Urothelium cell line (cell line): ENCODE data around the gene ARSG.
"Not testable (repeated sequence)": the region's sequence is repeated elsewhere in the genome, so short reads cannot be mapped to it uniquely, and the experiment has no call there.

Experiments
- DNase-seq: peaks from one replicate; pipeline ENCODE4 v3.0.0; 2011; ENCODE audit warnings: low spot score, mixed read lengths
- FAIRE-seq: peaks from 2 replicates; lab custom pipeline; 2011; peaks lifted over from hg19 to GRCh38; lab: Jason Lieb, UNC

ARSG gene

GRCh38 chr17:68390888-68391545 is 99.7 kb downstream of the ARSG start:
- FAIRE-seq = no peak

DNA sequence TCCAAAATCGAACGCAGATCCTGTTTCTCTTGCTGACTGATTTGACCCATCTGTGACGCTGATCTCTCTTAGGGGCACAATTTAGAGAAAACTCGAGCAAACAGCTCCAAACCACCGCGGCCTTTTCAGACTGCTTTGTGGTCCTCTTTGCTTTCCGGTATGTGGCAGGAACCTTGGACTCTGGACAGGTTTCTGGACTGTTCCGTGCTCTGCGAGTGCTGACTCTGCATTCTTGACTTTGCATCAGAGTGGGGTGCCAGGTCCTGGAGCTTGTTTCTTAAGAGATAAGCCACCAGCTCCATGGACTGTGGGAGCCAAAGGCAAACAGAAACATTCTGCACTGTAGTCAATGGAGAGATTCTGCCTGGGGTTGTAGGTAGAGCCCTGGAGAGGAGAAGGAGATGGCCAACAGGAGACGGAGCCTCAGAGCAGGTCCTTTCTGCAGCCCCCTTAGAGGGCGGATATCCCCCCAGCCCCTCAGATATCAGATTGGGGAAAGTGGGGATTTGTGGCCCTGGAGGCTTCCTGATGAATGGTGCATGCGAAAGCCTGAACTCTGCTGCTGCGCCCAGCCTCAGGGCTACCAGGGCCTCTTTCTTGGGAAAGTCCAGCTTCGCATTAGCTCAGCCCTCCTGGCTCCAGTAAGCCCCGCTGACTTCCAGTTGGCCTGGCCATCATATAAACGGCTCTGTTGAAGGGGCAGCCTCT is 100.4 kb downstream of the ARSG start:
- FAIRE-seq (no peak), DNase-seq (no peak)

More at GRCh38 chr17:68390888-68391545, 99.7 kb downstream of the ARSG start:
- DNase-seq = no peak

GRCh38 chr17:68394608-68395331 is 103.5 kb downstream of the ARSG start:
- no peak for DNase-seq
- no peak for FAIRE-seq

GRCh38 chr17:68396226-68397107 is 105.2 kb downstream of the ARSG start:
- FAIRE-seq (no peak), DNase-seq (no peak)

DNA sequence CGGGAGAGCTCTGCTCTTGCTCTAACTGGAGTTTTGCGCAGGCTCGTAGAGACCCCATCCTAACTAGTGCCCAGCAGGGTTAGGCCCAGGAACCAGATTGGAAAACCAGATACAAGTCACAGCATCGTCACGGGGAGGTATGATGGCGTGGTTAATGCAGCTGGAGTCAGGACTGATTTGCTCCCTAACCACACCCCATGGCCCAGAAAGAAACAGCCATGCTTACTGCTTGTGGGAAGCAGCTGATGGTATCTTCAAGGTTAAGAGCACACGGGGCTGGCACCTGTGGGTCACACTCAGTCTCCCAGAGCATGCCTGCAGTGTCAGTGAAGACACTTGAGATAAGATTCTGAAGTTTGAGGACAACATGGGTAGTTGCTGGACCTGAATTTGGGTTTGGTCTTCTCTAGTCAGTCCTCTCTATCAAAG is 105.8 kb downstream of the ARSG start:
- FAIRE-seq = peak; percentile 23

DNA sequence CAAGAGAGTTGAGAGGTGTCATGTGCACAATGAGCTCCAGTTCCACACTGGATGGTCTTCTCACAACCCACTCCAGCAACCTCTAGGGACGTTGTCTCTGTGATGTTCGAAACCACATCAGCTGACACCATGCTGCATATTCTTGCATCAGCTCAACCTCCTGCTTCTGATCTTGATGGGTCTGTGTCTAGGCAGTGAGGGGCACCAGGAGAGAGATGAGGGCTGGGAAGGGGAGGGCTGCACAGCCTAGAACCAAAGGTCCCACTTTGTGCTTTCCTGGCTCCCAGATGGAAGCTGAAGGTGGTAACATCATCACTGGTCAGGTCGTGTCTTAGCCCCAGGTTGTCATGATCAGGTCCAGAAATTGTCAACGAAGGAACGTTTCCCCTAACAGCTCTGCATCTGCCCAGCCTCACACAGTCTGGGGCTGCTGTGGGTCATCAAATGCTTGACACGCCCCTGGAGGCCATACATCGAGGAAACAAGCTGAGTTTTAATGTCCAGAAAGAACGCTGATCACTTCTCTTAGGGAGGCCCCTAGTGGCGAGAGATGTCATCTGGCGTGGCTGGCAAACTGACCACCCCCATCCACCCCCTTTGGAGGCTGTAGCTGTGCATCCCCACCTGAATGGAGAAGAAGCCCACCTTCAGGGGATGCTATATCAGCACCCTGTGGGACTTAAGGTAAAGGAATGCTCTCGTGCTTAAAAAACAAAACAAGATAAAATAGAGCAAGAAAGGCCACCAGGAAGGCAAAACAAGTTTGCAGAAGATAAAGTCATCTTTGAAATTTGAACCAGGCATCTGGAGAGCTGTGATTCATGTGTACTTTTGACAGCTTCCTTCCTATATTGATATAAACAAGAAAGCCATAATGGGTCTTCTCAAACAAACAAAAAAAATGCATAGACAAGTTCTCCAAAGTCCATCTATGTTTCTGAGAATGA is 107.7 kb downstream of the ARSG start:
- DNase-seq (peak; percentile 81), FAIRE-seq (peak; percentile 69)

More for the DNA sequence above, 105.8 kb downstream of the ARSG start:
- no peak for DNase-seq

DNA sequence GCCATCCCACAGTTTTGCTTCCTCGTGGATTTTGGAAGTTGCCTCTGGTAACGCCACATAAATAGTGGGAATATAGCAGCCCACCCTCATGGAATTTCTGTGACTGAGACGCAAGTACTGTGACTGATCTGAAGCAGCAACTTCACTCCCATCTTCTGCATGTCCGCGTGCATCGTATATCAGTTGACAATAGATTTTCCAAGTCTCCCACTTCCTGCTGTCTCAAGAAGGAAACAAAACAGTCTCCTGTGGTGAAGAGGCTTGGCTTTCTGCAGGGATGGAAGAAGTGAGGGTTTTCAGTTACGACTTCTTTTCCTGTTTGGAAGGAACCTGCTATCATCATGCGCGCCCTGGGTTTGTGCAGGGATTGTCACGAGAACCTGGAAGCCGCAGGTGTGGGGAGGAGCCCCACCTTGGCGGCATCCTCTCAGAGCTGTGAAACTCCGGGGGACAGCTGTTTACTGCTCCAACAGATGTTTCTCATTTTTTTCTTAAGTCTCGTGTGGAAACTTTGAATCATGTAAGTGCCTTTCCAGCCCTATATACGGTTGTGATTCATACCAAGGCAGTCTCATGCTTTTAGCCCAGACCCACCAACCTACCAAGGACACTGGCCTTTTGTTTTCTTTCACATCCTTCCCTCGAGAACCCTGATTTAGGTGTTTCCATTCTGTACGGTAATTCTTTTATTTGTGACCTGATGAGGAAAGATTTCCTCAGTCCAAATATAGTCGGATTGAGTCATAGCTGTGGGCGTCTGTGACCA is 108.5 kb downstream of the ARSG start:
- DNase-seq = peak; percentile 71

GRCh38 chr17:68400404-68400735 is 109.1 kb downstream of the ARSG start:
- DNase-seq (no peak), FAIRE-seq (no peak)

More for the DNA sequence above, 108.5 kb downstream of the ARSG start:
- no peak for FAIRE-seq

DNA sequence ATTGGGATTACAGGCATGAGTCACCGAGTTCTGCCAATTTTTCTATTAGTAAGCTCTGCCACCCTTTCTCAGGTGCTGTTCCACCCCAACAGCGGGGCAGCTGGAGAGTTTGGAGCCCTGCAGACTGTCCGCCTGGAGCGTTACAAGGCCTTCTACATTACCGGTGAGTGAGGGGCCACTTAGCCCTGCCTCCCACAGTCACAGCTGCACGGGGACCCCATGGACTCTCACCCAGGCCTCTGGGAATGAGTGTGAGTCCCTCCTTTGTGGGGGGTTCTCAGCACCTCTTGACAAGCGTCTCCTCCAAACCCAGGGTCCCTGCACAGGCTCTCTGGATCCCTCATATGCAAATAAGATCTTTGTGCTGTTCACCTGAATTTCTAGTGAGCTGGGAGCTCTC is 110.0 kb downstream of the ARSG start:
- no peak for FAIRE-seq
- no peak for DNase-seq

GRCh38 chr17:68403122-68403521 is 111.8 kb downstream of the ARSG start:
- FAIRE-seq = no peak
- no peak for DNase-seq

DNA sequence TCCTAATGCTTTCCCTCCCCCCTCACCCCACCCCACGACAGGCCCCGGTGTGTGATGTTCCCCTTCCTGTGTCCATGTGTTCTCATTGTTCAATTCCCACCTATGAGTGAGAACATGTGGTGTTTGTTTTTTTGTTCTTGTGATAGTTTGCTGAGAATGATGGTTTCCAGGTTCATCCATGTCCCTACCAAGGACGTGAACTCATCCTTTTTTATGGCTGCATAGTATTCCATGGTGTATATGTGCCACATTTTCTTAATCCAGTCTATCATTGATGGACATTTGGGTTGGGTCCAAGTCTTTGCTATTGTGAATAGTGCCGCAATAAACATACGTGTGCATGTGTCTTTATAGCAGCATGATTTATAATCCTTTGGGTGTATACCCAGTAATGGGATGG is 112.5 kb downstream of the ARSG start:
- FAIRE-seq, DNase-seq: not testable (repeated sequence)

DNA sequence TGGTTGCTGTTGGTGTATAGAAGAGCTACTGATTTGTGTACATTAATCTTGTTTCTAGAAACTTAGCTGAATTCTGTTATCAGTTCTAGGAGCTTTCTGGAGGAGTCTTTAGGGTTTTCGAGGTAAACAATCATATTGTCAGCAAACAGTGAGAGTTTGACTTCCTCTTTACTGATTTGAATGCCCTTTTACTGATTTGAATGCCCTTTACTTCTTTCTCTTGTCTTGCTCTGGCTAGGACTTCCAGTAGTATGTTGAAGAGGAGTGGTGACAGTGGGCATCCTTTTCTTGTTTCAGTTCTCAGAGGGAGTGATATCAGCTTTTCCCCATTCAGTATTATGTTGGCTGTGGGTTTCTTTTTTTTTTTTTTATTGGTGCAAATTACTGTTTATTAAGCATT is 116.4 kb downstream of the ARSG start:
- DNase-seq, FAIRE-seq: not testable (repeated sequence)

DNA sequence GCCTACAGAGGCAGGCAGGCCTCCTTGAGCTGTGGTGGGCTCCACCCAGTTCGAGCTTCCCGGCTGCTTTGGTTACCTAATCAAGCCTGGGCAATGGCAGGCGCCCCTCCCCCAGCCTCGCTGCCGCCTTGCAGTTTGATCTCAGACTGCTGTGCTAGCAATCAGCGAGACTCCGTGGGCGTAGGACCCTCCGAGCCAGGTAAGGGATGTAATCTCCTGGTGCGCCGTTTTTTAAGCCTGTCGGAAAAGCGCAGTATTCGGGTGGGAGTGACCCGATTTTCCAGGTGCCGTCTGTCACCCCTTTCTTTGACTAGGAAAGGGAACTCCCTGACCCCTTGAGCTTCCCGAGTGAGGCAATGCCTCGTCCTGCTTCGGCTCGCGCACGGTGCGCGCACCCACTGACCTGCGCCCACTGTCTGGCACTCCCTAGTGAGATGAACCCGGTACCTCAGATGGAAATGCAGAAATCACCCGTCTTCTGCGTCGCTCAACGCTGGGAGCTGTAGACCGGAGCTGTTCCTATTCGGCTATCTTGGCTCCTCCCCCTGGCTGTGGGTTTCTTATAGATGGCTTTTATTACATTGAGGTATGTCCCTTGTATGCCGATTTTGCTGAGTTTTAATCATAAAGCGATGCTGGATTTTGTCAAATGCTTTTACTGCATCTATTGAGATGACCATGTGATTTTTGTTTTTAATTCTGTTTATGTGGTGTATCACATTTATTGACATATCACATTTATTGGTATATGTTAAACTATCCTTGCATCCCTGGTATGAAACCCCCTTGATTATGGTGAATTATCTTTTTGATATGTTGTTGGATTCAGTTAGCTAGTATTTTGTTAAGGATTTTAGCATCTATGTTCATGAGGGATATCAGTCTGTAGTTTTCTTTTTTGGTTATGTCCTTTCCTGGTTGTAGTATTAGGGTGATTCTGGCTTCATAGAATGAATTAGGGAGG is 122.6 kb downstream of the ARSG start:
- DNase-seq, FAIRE-seq: not testable (repeated sequence)

DNA sequence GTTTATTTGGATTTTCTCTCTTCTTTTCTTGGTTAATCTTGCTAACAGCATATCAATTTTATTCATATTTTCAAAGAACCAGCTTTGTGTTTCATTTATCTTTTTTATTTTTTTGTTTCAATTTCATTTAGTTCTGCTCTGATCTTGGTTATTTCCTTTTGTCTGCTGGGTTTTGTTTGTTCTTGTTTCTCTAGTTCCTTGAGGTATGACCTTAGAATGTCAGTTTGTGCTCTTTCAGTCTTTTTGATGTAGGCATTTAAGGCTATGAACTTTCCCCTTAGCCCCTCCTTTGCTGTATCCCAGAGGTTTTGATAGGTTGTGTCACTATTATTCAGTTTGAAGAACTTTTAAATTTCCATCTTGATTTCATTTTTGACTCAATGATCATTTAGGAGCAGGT is 123.6 kb downstream of the ARSG start:
- DNase-seq, FAIRE-seq: not testable (repeated sequence)

- DNase-seq = no peak
- no peak for FAIRE-seq
These were observed 126.0 kb downstream of the ARSG start for GRCh38 chr17:68417317-68417716.

GRCh38 chr17:68418876-68419275 is 127.6 kb downstream of the ARSG start:
- FAIRE-seq (no peak), DNase-seq (no peak)

GRCh38 chr17:68420065-68420464 is 128.8 kb downstream of the ARSG start:
- DNase-seq (no peak), FAIRE-seq (no peak)

DNA sequence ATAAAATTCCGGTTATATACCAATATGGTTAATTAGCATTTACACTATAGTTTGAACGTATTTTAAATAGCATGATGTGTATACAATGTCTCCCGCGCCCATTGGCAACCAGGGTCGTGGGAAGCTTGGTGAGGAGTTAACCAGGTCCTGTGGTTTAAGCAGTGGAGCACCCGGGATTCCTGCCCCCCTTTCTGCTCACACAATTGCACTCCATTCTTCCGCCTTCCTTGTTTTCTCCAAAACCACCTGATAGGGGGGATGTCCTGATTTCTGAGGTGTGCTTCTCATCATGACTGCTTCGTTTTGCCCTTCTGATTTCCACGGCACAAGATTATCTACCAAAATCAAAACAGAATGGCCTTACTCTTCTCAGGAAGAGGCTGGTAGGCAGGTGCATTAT is 130.2 kb downstream of the ARSG start:
- DNase-seq (no peak), FAIRE-seq (no peak)
